Uterus (tissue), 4 donors: ENCODE results near the gene FHAD1. TPM values are rescaled to one million over a fixed set of nuclear protein-coding genes. Genes with fewer than 3 reads are reported as not detected.

ENCODE experiments used
- DNase-seq, 2 donors: peaks; one replicate each; pipeline ENCODE4 v3.0.0-alpha.2; 2019 to 2020
- H3K27ac ChIP-seq, 2 donors: fragments of 200-600 bp; sonication (generic); 1 replicate in 1 of 2; 2 replicates in 1 of 2; pipeline ENCODE4 v1.5.1; 2016 to 2018
- H3K27me3 ChIP-seq, 2 donors: fragments of 200-600 bp; sonication (generic); one replicate each; pipeline ENCODE4 v1.5.1; 2018 to 2019; ENCODE audit warnings: control low read depth in 1 of 2
- H3K36me3 ChIP-seq, 2 donors: fragments of 200-600 bp; sonication (generic); one replicate each; pipeline ENCODE4 v1.5.1; 2019; ENCODE audit warnings: control low read depth in 1 of 2
- H3K4me1 ChIP-seq, 2 donors: fragments of 200-600 bp; sonication (generic); one replicate each; pipeline ENCODE4 v1.5.1; 2018 to 2019; ENCODE audit warnings: control low read depth in 1 of 2
- H3K4me3 ChIP-seq, 2 donors: fragments of 200-600 bp; sonication (generic); 1 replicate in 1 of 2; 2 replicates in 1 of 2; pipeline ENCODE4 v1.5.1; 2018 to 2019; ENCODE audit warnings: mild to moderate bottlenecking in 1 of 2
- H3K9me3 ChIP-seq, 2 donors: fragments of 200-600 bp; sonication (generic); one replicate each; pipeline ENCODE4 v1.5.1; 2019; ENCODE audit warnings: control low read depth in 1 of 2
- CTCF ChIP-seq, 4 experiments: fragments of 200-600 bp in 2 of 4; fragments of 450-650 bp in 2 of 4; sonication (generic) in 2 of 4; IDR thresholded peaks; one replicate each; pipeline ENCODE4 v1.5.1; 2016 to 2019; ENCODE audit warnings: antibody characterized with exemption in 4 of 4, mild to moderate bottlenecking in 2 of 4, moderate library complexity in 1 of 4
- POLR2A ChIP-seq, 2 donors: fragments of 450-650 bp; IDR thresholded peaks; one replicate each; pipeline ENCODE4 v1.6.1; 2016; ENCODE audit warnings: antibody characterized with exemption in 2 of 2, mild to moderate bottlenecking in 1 of 2, moderate library complexity in 1 of 2
- intact Hi-C: fragments of 100-400 bp; cut with DNase I; formaldehyde crosslinking; loops from one replicate; pipeline ENCODE4 v1.15.1; 2023; ENCODE audit warnings: low total_unique reads
- total RNA-seq, 4 donors: library from RNA; depleted of rRNA in 3 of 4; stranded (reverse); fragments of >200 nt in 3 of 4; gene quantifications; one replicate each; pipeline versions ENCODE4 v1.1.0 to v1.2.4, GENCODE V29; 2014 to 2023
- donor health status: DM: yes; HTN: yes; CAD: no.

FHAD1 gene
- total RNA-seq, 4 donors from 2014 or later = 1.1 to 4.1 TPM; not detected in 2

GRCh38 chr1:15346346-15347030, 99.5 kb downstream of the FHAD1 start:
- intact Hi-C loops = no loop called here
- DNase-seq = no peak

GRCh38 chr1:15347182-15347581, 100.2 kb downstream of the FHAD1 start:
- intact Hi-C loops = no loop called here
- H3K4me1 ChIP-seq = no peaks in the 10 kb centered on the region
- DNase-seq = no peak
- no peak overlapping the region for H3K27ac ChIP-seq
- no peaks in the 10 kb centered on the region for H3K27me3 ChIP-seq
- no peaks in the 10 kb centered on the region for H3K9me3 ChIP-seq
- H3K4me3 ChIP-seq = no peak overlapping the region
- H3K36me3 ChIP-seq = no peaks in the 10 kb centered on the region
- no peak for TF ChIP-seq POLR2A (IDR thresholded peaks at IDR 0.05)
- TF ChIP-seq CTCF (IDR thresholded peaks at IDR 0.05) = no peak

More at GRCh38 chr1:15346346-15347030, 99.5 kb downstream of the FHAD1 start:
- H3K4me1 ChIP-seq = no peaks in the 10 kb centered on the region
- no peaks in the 10 kb centered on the region for H3K9me3 ChIP-seq
- no peak overlapping the region for H3K27ac ChIP-seq
- no peak overlapping the region for H3K4me3 ChIP-seq
- TF ChIP-seq POLR2A (IDR thresholded peaks at IDR 0.05) (no peak), CTCF (IDR thresholded peaks at IDR 0.05) (no peak)
- no peaks in the 10 kb centered on the region for H3K27me3 ChIP-seq
- no peaks in the 10 kb centered on the region for H3K36me3 ChIP-seq

GRCh38 chr1:15348648-15349047, 101.6 kb downstream of the FHAD1 start:
- H3K9me3 ChIP-seq = no peaks in the 10 kb centered on the region
- no peaks in the 10 kb centered on the region for H3K36me3 ChIP-seq
- H3K27me3 ChIP-seq = no peaks in the 10 kb centered on the region
- H3K4me3 ChIP-seq = no peak overlapping the region
- intact Hi-C loops = no loop called here
- no peaks in the 10 kb centered on the region for H3K4me1 ChIP-seq
- no peak for TF ChIP-seq POLR2A (IDR thresholded peaks at IDR 0.05)
- TF ChIP-seq CTCF (IDR thresholded peaks at IDR 0.05) = no peak
- DNase-seq = no peak
- H3K27ac ChIP-seq = no peak overlapping the region

GRCh38 chr1:15349133-15349532, 102.1 kb downstream of the FHAD1 start:
- no peak overlapping the region for H3K4me3 ChIP-seq
- no peaks in the 10 kb centered on the region for H3K27me3 ChIP-seq
- H3K9me3 ChIP-seq = no peaks in the 10 kb centered on the region
- no peak overlapping the region for H3K27ac ChIP-seq
- H3K4me1 ChIP-seq = no peaks in the 10 kb centered on the region
- intact Hi-C loops = no loop called here
- TF ChIP-seq CTCF (IDR thresholded peaks at IDR 0.05) = no peak
- TF ChIP-seq POLR2A (IDR thresholded peaks at IDR 0.05) = no peak
- H3K36me3 ChIP-seq = no peaks in the 10 kb centered on the region
- DNase-seq = no peak

GRCh38 chr1:15350151-15350550, 103.1 kb downstream of the FHAD1 start:
- Histone ChIP-seq H3K27me3 (no peaks in the 10 kb centered on the region), H3K27ac (no peak overlapping the region), H3K4me1 (no peaks in the 10 kb centered on the region), H3K9me3 (no peaks in the 10 kb centered on the region), H3K36me3 (no peaks in the 10 kb centered on the region), H3K4me3 (no peak overlapping the region)
- no peak for DNase-seq
- TF ChIP-seq CTCF (IDR thresholded peaks at IDR 0.05) (no peak), POLR2A (IDR thresholded peaks at IDR 0.05) (no peak)
- intact Hi-C loops = no loop called here
